SK-N-SH (cell line): ENCODE results near the gene SBF2. TPM values are rescaled to one million over a fixed set of nuclear protein-coding genes. Genes with fewer than 3 reads are reported as not detected.

Experiments used
- CTCF ChIA-PET: fragments of 300-600, 350-600 bp; formaldehyde crosslinking; extraction: SDS; loops from one replicate; lab custom pipeline; 2021; lab: Yijun Ruan, JAX
- POLR2A ChIA-PET: fragments of 350-600 bp; sonication (Branson Sonifier 250); formaldehyde crosslinking; extraction: SDS; loops from one replicate; lab custom pipeline; 2020; ENCODE audit warnings: antibody characterized with exemption, inconsistent platforms; lab: Yijun Ruan, JAX
- DNase-seq: peaks from one replicate; pipeline ENCODE4 v3.0.0; 2012
- H2AFZ ChIP-seq: fragments of 200-600 bp; sonication (generic); 2 replicates; pipeline ENCODE4 v1.8.1; 2016; ENCODE audit warnings: antibody characterized with exemption, mild to moderate bottlenecking, low read depth
- H3F3A ChIP-seq: fragments of 200-600 bp; sonication (generic); replicated peaks from 2 replicates; pipeline ENCODE3; 2016; ENCODE audit warnings: antibody characterized with exemption, mild to moderate bottlenecking; ENCODE audit not compliant: insufficient read depth
- H3K27ac ChIP-seq, 2 experiments: fragments of 200-500 bp in 1 of 2; fragments of 200-600 bp in 1 of 2; sonication (Bioruptor generic) in 1 of 2; sonication (generic), shearing (Covaris generic) in 1 of 2; 2 replicates each; pipeline versions ENCODE4 v1.5.1 to v1.6.1; 2014 to 2016; ENCODE audit warnings: low read depth in 2 of 2, inconsistent platforms in 1 of 2, low read length in 1 of 2, mild to moderate bottlenecking in 1 of 2, mixed read lengths in 1 of 2
- H3K27me3 ChIP-seq: fragments of 200-600 bp; sonication (generic), shearing (Covaris generic); 2 replicates; pipeline ENCODE4 v1.6.1; 2016; ENCODE audit warnings: mixed run types; ENCODE audit not compliant: insufficient read depth
- H3K36me3 ChIP-seq, 2 experiments: fragments of 200-500 bp in 1 of 2; fragments of 200-600 bp in 1 of 2; sonication (Bioruptor generic) in 1 of 2; sonication (generic) in 1 of 2; replicated peaks in 1 of 2; 2 replicates each; pipeline versions ENCODE3 to v1.5.1; 2014 to 2016; ENCODE audit warnings: low read length in 1 of 2, mild to moderate bottlenecking in 1 of 2; ENCODE audit not compliant: insufficient read depth in 2 of 2, control insufficient read depth in 1 of 2
- H3K4me1 ChIP-seq, 2 experiments: fragments of 200-500 bp in 1 of 2; fragments of 200-600 bp in 1 of 2; sonication (Bioruptor generic) in 1 of 2; sonication (generic), shearing (Covaris generic) in 1 of 2; 2 replicates each; pipeline versions ENCODE4 v1.5.1 to v1.6.1; 2014 to 2016; ENCODE audit warnings: low read depth in 1 of 2, low read length in 1 of 2, mixed run types in 1 of 2; ENCODE audit not compliant: insufficient read depth in 2 of 2, control insufficient read depth in 1 of 2
- H3K4me2 ChIP-seq: fragments of 200-600 bp; sonication (generic), shearing (Covaris generic); 2 replicates; pipeline ENCODE4 v1.6.1; 2017; ENCODE audit warnings: mixed run types
- H3K4me3 ChIP-seq, 2 experiments: fragments of 200-500 bp in 1 of 2; fragments of 200-600 bp in 1 of 2; sonication (Bioruptor generic) in 1 of 2; sonication (generic), shearing (Covaris generic) in 1 of 2; 2 replicates each; pipeline versions ENCODE4 v1.5.1 to v1.8.1; 2014 to 2016; ENCODE audit warnings: low read depth in 2 of 2, inconsistent platforms in 1 of 2, low read length in 1 of 2, mild to moderate bottlenecking in 1 of 2, mixed read lengths in 1 of 2, moderate library complexity in 1 of 2
- H3K79me2 ChIP-seq: fragments of 200-600 bp; sonication (generic); 2 replicates; pipeline ENCODE4 v1.8.1; 2017; ENCODE audit warnings: mild to moderate bottlenecking; ENCODE audit not compliant: insufficient read depth
- H3K9ac ChIP-seq: fragments of 200-600 bp; sonication (generic); 2 replicates; pipeline ENCODE4 v1.6.1; 2017; ENCODE audit warnings: mixed run types
- H3K9me2 ChIP-seq: fragments of 200-600 bp; sonication (generic); 2 replicates; pipeline ENCODE4 v1.6.1; 2017; ENCODE audit warnings: mixed run types
- H3K9me3 ChIP-seq: fragments of 200-600 bp; sonication (generic); 2 replicates; pipeline ENCODE4 v1.6.1; 2017; ENCODE audit warnings: mixed run types, mild to moderate bottlenecking, moderate library complexity
- H4K20me1 ChIP-seq: fragments of 200-600 bp; sonication (generic); 2 replicates; pipeline ENCODE4 v1.6.1; 2017; ENCODE audit warnings: mild to moderate bottlenecking, mixed run types; ENCODE audit not compliant: insufficient read depth
- CTCF ChIP-seq: fragments of 200-600 bp; sonication (generic); IDR thresholded peaks from 2 replicates; pipeline ENCODE4 v1.6.1; 2017; ENCODE audit warnings: antibody characterized with exemption, mild to moderate bottlenecking, moderate library complexity
- ELF1 ChIP-seq: IDR thresholded peaks from 2 replicates; pipeline ENCODE4 v1.4.0; 2012
- EP300 ChIP-seq, 2 experiments: IDR thresholded peaks; 2 replicates each; pipeline versions ENCODE4 v1.4.0 to v1.6.1; 2012; ENCODE audit warnings: borderline replicate concordance in 1 of 2, low read depth in 1 of 2, low read length in 1 of 2
- FOXJ3 ChIP-seq: sonication (generic); formaldehyde crosslinking; IDR thresholded peaks from 2 replicates; pipeline ENCODE4 v1.5.1; 2020; ENCODE audit warnings: mild to moderate bottlenecking, missing genetic modification reagents
- GABPA ChIP-seq: IDR thresholded peaks from 2 replicates; pipeline ENCODE4 v1.4.0; 2012; ENCODE audit warnings: low read depth, mild to moderate bottlenecking
- JUND ChIP-seq: IDR thresholded peaks from 2 replicates; pipeline ENCODE4 v1.4.0; 2012
- MAX ChIP-seq: IDR thresholded peaks from 2 replicates; pipeline ENCODE4 v1.4.0; 2012; ENCODE audit warnings: low read depth
- NRF1 ChIP-seq: IDR thresholded peaks from 2 replicates; pipeline ENCODE4 v1.6.1; 2012; ENCODE audit warnings: low read depth, mild to moderate bottlenecking, low read length
- PBX3 ChIP-seq: IDR thresholded peaks from 2 replicates; pipeline ENCODE4; 2012
- POLR2AphosphoS5 ChIP-seq: IDR thresholded peaks from 2 replicates; pipeline ENCODE4 v1.6.1; 2012; ENCODE audit warnings: low read depth, low read length
- RAD21 ChIP-seq: IDR thresholded peaks from 2 replicates; pipeline ENCODE4 v1.6.1; 2012; ENCODE audit warnings: mild to moderate bottlenecking, low read length
- RFX5 ChIP-seq: IDR thresholded peaks from 2 replicates; pipeline ENCODE4 v1.6.1; 2012; ENCODE audit warnings: mild to moderate bottlenecking, improper control_type of control experiment, low read length
- RXRA ChIP-seq: IDR thresholded peaks from 2 replicates; pipeline ENCODE4 v1.4.0; 2012; ENCODE audit warnings: low read depth, mild to moderate bottlenecking, borderline replicate concordance
- SIN3A ChIP-seq: IDR thresholded peaks from 2 replicates; pipeline ENCODE4 v1.6.1; 2012; ENCODE audit warnings: low read depth, mild to moderate bottlenecking, low read length, moderate library complexity, borderline replicate concordance
- TAF1 ChIP-seq: IDR thresholded peaks from 2 replicates; pipeline ENCODE4 v1.6.1; 2012; ENCODE audit warnings: low read depth, mild to moderate bottlenecking, low read length, moderate library complexity, borderline replicate concordance
- TEAD4 ChIP-seq: IDR thresholded peaks from 2 replicates; pipeline ENCODE4 v1.4.0; 2012; ENCODE audit warnings: mild to moderate bottlenecking, borderline replicate concordance; ENCODE audit not compliant: insufficient read depth
- YY1 ChIP-seq: IDR thresholded peaks from 2 replicates; pipeline ENCODE4 v1.4.0; 2012; ENCODE audit warnings: low read depth, mild to moderate bottlenecking
- WGBS: methylation state at CpG from one replicate; pipeline ENCODE4 v1.1.6; 2017; ENCODE audit warnings: low lambda C conversion rate; 5-methylcytosine and 5-hydroxymethylcytosine counted together
- polyA plus RNA-seq, 3 experiments: library from polyadenylated mRNA; depleted of rRNA; stranded (reverse); fragments of >200 nt; gene quantifications; 2 replicates each; pipeline ENCODE4 v1.2.3, GENCODE V29; 2012
- TF ChIP-seq, protein P1 (sequence below): IDR thresholded peaks from 2 replicates; pipeline ENCODE4 v1.4.0; 2012; ENCODE audit warnings: low read depth, borderline replicate concordance

Gene SBF2
- polyA plus RNA-seq, 1 of the 3 experiments (the other 2 are of a cell fraction): 23.0 TPM

DNA sequence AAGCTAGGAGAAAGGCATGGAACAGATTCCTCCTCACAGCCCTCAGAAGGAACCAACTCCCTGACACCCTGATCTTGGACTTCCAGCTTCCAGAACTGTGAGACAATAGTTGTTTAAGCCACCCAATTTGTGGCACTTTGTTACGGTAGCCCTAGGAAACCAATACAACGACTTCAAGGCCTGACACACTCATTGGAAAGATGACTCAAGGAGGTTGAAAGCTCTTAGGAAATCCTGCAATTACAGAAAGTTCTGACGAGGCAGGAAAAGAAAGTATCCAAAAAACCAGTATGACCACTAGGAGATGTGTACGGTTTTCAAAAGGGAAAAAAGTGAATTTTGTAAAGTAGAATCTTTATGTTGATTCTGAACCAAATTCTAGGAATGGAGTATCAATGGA is 468.7 kb downstream of the SBF2 start:
- ChIA-PET CTCF (no interaction called here), POLR2A (no interaction called here)
- Histone ChIP-seq H3K27me3 (no peaks in the 10 kb centered on the region), H3K9me3 (no peaks in the 10 kb centered on the region), H4K20me1 (no peaks in the 10 kb centered on the region), H3K4me3 (no peak overlapping the region), H3K36me3 (peaks cover 0 to 12% of the 10 kb centered on the region in 2 experiments), H3K9ac (no peak overlapping the region), H3F3A (peaks cover 10% of the 10 kb centered on the region), H3K27ac (no peak overlapping the region), H3K9me2 (no peaks in the 10 kb centered on the region), H3K4me2 (no peak overlapping the region), H3K79me2 (no peaks in the 10 kb centered on the region), H2AFZ (no peak overlapping the region), H3K4me1 (peaks cover 0 to 8% of the 10 kb centered on the region in 2 experiments; a peak in 2 of 4 replicates)
- WGBS: 95% methylated on average over 4 of the region's 4 CpGs
- DNase-seq: no peak
- TF ChIP-seq TAF1: no peak
- no peak for TF ChIP-seq JUND
- no peak for TF ChIP-seq GABPA
- TF ChIP-seq RAD21: no peak

- no peak overlapping the region for H3K9ac ChIP-seq
- ChIA-PET POLR2A (no interaction called here), CTCF (no interaction called here)
- H3K9me2 ChIP-seq: no peaks in the 10 kb centered on the region
- 91% methylated on average over 5 of the region's 5 CpGs for WGBS
- no peaks in the 10 kb centered on the region for H3K79me2 ChIP-seq
- peaks cover 0 to 8% of the 10 kb centered on the region in 2 experiments; a peak in 3 of 4 replicates for H3K4me1 ChIP-seq
- peaks cover 0 to 12% of the 10 kb centered on the region in 2 experiments for H3K36me3 ChIP-seq
- TF ChIP-seq RAD21: no peak
- no peak for TF ChIP-seq TEAD4
- TF ChIP-seq MAX: no peak
- TF ChIP-seq PBX3: no peak
- TF ChIP-seq YY1: no peak
- DNase-seq: no peak
- H3K4me2 ChIP-seq: no peak overlapping the region
- H2AFZ ChIP-seq: no peak overlapping the region
- H3F3A ChIP-seq: peaks cover 15% of the 10 kb centered on the region
- no peak overlapping the region for H3K4me3 ChIP-seq
- no peaks in the 10 kb centered on the region for H4K20me1 ChIP-seq
- no peaks in the 10 kb centered on the region for H3K9me3 ChIP-seq
- no peak overlapping the region for H3K27ac ChIP-seq
- H3K27me3 ChIP-seq: no peaks in the 10 kb centered on the region
Measured at GRCh38 chr11:9823887-9824385, 470.1 kb downstream of the SBF2 start.

DNA sequence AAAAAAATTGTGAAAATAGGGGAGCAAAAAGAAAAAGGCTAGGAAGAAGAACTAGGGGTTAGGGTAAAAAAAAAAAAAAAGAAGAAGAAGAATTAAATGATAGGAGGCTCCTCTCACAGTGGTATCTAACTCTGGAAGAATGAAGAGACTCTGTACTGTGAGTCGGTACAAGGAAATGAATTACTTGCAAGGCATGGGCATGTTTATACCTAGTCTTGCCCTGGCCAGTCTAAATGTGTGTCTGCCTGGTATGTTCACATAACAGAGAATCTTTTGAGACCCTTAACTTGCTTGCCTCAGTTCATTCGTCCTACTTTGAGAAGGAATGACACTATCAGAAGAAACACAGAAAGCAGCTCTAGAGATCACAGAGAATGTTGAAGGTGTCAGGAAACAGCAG is 470.6 kb downstream of the SBF2 start:
- ChIA-PET POLR2A (no interaction called here), CTCF (interaction anchor here (0.9 to 1.0 kb wide), 2 partner anchors 8 to 65 kb away, joined by 3 read pairs; no protein-coding TSS in a partner anchor)
- no peak for DNase-seq
- H3K4me1 ChIP-seq: peaks cover 0 to 8% of the 10 kb centered on the region in 2 experiments; a peak in 3 of 4 replicates
- no peaks in the 10 kb centered on the region for H3K9me3 ChIP-seq
- H3K79me2 ChIP-seq: no peaks in the 10 kb centered on the region
- no peak overlapping the region for H2AFZ ChIP-seq
- WGBS: 81% methylated on average over 2 of the region's 2 CpGs
- H3K36me3 ChIP-seq: peaks cover 0 to 12% of the 10 kb centered on the region in 2 experiments
- no peak overlapping the region for H3K9ac ChIP-seq
- H3K9me2 ChIP-seq: no peaks in the 10 kb centered on the region
- H3K4me2 ChIP-seq: no peak overlapping the region
- H4K20me1 ChIP-seq: no peaks in the 10 kb centered on the region
- no peaks in the 10 kb centered on the region for H3K27me3 ChIP-seq
- H3K27ac ChIP-seq: no peak overlapping the region
- H3F3A ChIP-seq: peaks cover 12% of the 10 kb centered on the region
- H3K4me3 ChIP-seq: no peak overlapping the region
- TF ChIP-seq NRF1 (no peak), CTCF (no peak), RXRA (no peak), ELF1 (no peak), SIN3A (no peak), FOXJ3 (CRISPR knock-in tag) (no peak), RFX5 (no peak), POLR2AphosphoS5 (no peak), EP300 (IDR thresholded peaks at IDR 0.05; ENCODE audit: borderline replicate concordance in 1 of 2, low read depth in 1 of 2, low read length in 1 of 2) (no peak), TAF1 (no peak), PBX3 (no peak)
- TF ChIP-seq, protein P1, sequence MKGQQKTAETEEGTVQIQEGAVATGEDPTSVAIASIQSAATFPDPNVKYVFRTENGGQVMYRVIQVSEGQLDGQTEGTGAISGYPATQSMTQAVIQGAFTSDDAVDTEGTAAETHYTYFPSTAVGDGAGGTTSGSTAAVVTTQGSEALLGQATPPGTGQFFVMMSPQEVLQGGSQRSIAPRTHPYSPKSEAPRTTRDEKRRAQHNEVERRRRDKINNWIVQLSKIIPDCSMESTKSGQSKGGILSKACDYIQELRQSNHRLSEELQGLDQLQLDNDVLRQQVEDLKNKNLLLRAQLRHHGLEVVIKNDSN: no peak
